Osteocyte (in vitro differentiated cells): ENCODE data around the gene NPTN. TPM values are rescaled to one million over a fixed set of nuclear protein-coding genes. Genes with fewer than 3 reads are reported as not detected.

Experiments used
- DNase-seq: peaks from one replicate; pipeline ENCODE4 v3.0.0; 2021; ENCODE audit warnings: mixed read lengths; ENCODE audit not compliant: unreplicated experiment; ENCODE audit errors: extremely low spot score
- H3K27ac Mint-ChIP-seq: one replicate; pipeline ENCODE4 v1.8.0; 2021; ENCODE audit warnings: mild to moderate bottlenecking, mixed read lengths; ENCODE audit not compliant: unreplicated experiment
- H3K27me3 Mint-ChIP-seq: one replicate; pipeline ENCODE4 v1.8.0; 2021; ENCODE audit warnings: mixed read lengths; ENCODE audit not compliant: unreplicated experiment
- H3K36me3 Mint-ChIP-seq: one replicate; pipeline ENCODE4 v1.8.0; 2021; ENCODE audit warnings: mixed read lengths; ENCODE audit not compliant: unreplicated experiment
- H3K4me1 Mint-ChIP-seq: one replicate; pipeline ENCODE4 v1.8.0; 2021; ENCODE audit warnings: mixed read lengths; ENCODE audit not compliant: unreplicated experiment
- H3K4me3 Mint-ChIP-seq: one replicate; pipeline ENCODE4 v1.8.0; 2021; ENCODE audit warnings: mild to moderate bottlenecking, moderate library complexity, mixed read lengths; ENCODE audit not compliant: unreplicated experiment
- H3K9me3 Mint-ChIP-seq: one replicate; pipeline ENCODE4 v1.8.0; 2021; ENCODE audit warnings: mixed read lengths; ENCODE audit not compliant: unreplicated experiment
- total RNA-seq: library from RNA; stranded (reverse); gene quantifications from 2 replicates; pipeline ENCODE4 v1.2.1, GENCODE V29; 2021
- TF ChIP-seq, protein P1 (sequence below): fragments of 200-600 bp; sonication (generic); IDR thresholded peaks from 2 replicates; pipeline ENCODE4 v1.5.0; 2021; ENCODE audit warnings: antibody characterized with exemption, mild to moderate bottlenecking, moderate library complexity

Gene NPTN
- total RNA-seq, 1 donor from 2014 or later = 192 TPM

DNA sequence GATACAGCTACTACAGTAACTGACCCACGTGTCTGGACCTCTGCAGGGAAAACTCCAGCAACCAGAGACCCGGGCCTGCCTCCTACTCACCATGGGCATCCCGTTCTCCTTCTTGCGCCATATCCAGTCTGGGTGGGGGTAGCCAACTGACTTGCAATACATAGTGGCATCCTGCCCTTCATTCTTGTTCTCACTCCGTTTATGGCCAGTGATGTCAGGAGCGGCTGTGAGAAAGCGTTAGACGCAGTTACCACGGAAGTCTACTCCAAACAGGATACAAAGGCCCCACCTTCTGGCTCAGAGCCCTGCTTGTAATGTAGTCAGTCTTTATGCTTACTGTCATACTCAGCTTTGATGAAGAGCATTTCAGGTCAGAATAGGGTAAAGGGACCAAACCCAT is 59.6 kb downstream of the NPTN start:
- Mint-ChIP-seq H3K9me3 (no peaks in the 10 kb centered on the region), H3K36me3 (peaks cover 50% of the 10 kb centered on the region), H3K27me3 (no peaks in the 10 kb centered on the region), H3K4me3 (no peak overlapping the region), H3K27ac (no peak overlapping the region), H3K4me1 (peaks cover 5% of the 10 kb centered on the region)
- TF ChIP-seq, protein P1, sequence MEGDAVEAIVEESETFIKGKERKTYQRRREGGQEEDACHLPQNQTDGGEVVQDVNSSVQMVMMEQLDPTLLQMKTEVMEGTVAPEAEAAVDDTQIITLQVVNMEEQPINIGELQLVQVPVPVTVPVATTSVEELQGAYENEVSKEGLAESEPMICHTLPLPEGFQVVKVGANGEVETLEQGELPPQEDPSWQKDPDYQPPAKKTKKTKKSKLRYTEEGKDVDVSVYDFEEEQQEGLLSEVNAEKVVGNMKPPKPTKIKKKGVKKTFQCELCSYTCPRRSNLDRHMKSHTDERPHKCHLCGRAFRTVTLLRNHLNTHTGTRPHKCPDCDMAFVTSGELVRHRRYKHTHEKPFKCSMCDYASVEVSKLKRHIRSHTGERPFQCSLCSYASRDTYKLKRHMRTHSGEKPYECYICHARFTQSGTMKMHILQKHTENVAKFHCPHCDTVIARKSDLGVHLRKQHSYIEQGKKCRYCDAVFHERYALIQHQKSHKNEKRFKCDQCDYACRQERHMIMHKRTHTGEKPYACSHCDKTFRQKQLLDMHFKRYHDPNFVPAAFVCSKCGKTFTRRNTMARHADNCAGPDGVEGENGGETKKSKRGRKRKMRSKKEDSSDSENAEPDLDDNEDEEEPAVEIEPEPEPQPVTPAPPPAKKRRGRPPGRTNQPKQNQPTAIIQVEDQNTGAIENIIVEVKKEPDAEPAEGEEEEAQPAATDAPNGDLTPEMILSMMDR = no peak
- DNase-seq = no peak

DNA sequence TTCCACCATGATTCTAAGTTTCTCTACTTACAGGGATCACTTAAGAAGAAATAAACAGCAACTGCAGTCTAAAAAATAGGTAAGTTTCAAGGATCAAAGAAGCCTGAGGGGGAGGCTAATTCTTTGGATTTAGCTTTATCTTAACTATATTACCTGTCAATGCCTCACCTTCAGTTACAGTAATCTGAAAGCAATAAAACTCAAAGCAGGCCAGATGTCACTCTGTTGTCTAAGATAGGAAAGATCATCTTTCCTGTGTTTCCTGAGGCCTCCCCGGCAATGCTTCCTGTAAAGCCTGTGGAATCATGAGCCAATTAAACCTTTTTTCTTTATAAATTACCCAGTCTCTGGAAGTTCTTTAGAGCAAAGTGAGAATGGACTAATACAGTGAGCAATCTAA is 60.2 kb downstream of the NPTN start:
- Mint-ChIP-seq H3K4me1 (peaks cover 5% of the 10 kb centered on the region), H3K9me3 (no peaks in the 10 kb centered on the region), H3K27ac (no peak overlapping the region), H3K36me3 (peaks cover 46% of the 10 kb centered on the region), H3K4me3 (no peak overlapping the region), H3K27me3 (no peaks in the 10 kb centered on the region)
- no peak for DNase-seq
- TF ChIP-seq, protein P1 = no peak

DNA sequence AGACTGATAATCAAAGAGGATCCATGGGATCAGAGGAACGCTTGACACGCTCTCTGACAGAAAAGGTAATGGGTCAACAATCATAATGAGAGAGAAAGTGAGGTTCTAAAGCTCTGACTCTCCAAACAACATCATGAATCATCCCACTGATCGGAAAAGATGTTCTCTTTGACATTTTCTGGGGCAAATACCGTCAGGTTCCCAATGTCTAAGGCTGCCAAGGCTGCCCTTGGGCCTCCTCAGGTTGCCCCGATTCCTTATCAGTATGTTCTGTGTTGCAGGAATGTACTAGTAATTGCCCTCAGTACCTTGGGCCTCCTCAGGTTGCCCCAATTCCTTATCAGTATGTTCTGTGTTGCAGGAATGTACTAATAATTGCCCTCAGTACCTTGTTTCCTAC is 60.9 kb downstream of the NPTN start:
- Mint-ChIP-seq H3K27ac (no peak overlapping the region), H3K9me3 (no peaks in the 10 kb centered on the region), H3K27me3 (no peaks in the 10 kb centered on the region), H3K4me1 (peaks cover 5% of the 10 kb centered on the region), H3K4me3 (no peak overlapping the region), H3K36me3 (peaks cover 45% of the 10 kb centered on the region)
- TF ChIP-seq, protein P1 = no peak
- DNase-seq = no peak

DNA sequence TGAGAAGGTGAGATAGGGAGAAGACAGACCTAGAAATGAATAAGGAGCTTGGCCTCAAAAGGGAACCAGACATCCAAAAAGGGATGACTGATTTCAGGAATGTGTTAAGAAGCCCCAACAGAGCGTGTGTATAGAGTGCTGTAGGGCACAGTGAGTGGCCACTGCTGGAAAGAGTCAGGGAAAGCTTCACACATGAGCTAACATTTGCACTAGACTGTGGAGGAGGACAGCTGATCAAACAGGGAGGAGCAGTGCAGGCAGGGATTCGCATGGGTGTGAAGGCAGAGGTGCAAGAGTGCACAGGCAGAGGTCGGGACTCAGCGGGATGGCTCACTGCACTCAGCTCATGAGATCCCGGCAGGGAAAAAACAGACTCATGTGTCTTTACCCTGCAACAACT is 61.8 kb downstream of the NPTN start:
- DNase-seq = no peak
- TF ChIP-seq, protein P1 = no peak
- peaks cover 5% of the 10 kb centered on the region for H3K4me1 Mint-ChIP-seq
- H3K27me3 Mint-ChIP-seq = no peaks in the 10 kb centered on the region
- no peaks in the 10 kb centered on the region for H3K9me3 Mint-ChIP-seq
- H3K36me3 Mint-ChIP-seq = peaks cover 41% of the 10 kb centered on the region
- peak overlapping the region; percentile 20 for H3K27ac Mint-ChIP-seq
- no peak overlapping the region for H3K4me3 Mint-ChIP-seq

DNA sequence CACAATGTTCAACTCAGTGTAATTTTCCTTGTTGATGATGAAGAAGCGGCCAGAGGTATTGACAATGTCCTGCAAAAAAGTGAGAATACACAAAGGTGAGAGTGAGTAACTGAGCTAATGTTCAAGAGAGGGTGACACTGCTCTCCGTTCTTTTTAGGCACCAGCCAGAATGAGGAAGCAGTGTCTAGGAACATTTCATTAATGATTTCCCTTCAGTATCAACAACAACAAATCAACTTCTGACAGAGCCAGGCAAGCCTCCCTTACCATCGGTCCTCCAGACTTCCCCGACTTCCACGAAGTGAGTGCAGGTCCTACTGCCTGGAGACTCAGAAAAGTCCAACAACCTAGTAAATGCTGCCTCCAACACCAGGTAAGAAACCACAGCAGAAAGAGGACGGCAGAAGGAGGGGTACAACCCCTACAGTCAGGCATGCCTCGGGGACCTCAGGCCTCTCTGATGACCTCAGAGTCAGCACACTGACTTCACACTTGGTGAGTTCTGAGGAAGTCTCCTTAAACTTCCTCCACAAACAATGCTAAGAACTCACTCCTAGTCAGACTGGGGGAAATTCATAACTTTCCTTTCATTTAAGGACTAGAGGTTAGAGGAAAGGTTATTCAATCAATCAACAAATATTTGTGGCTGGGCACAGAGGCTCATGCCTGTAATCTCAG is 62.7 kb downstream of the NPTN start:
- Mint-ChIP-seq H3K4me3 (no peak overlapping the region), H3K36me3 (peaks cover 38% of the 10 kb centered on the region), H3K27ac (no peak overlapping the region), H3K4me1 (peaks cover 10% of the 10 kb centered on the region), H3K27me3 (no peaks in the 10 kb centered on the region), H3K9me3 (no peaks in the 10 kb centered on the region)
- TF ChIP-seq, protein P1 = no peak
- no peak for DNase-seq
